H1 (cell line): Measurements from ENCODE around the gene STK11. TPM values are rescaled to one million over a fixed set of nuclear protein-coding genes. Genes with fewer than 3 reads are reported as not detected.

Experiments
- CTCF ChIA-PET: fragments of 300-600 bp; sonication (Branson Sonifier 250); formaldehyde crosslinking; loops from one replicate; lab custom pipeline; 2021; ENCODE audit not compliant: partially characterized antibody; lab: Charles Lee
- POLR2A ChIA-PET: fragments of 300-600 bp; sonication (Branson Sonifier 250); formaldehyde crosslinking; loops from one replicate; lab custom pipeline; 2021; ENCODE audit warnings: inconsistent platforms; ENCODE audit not compliant: partially characterized antibody; lab: Charles Lee
- DNase-seq, 2 experiments: peaks; one replicate each; pipeline versions ENCODE4 v3.0.0 to v3.0.0-alpha.2; 2010 to 2022; ENCODE audit warnings: low spot score in 2 of 2, low read depth in 1 of 2, mixed read lengths in 1 of 2
- FAIRE-seq: peaks from 2 replicates; lab custom pipeline; 2011; peaks lifted over from hg19 to GRCh38; lab: Jason Lieb, UNC
- H2AFZ ChIP-seq: 2 replicates; pipeline ENCODE4 v1.8.1; 2012; ENCODE audit warnings: low read length, inconsistent platforms
- H2AK5ac ChIP-seq: 2 replicates; pipeline ENCODE4 v1.6.1; 2013; ENCODE audit warnings: low read depth, low read length
- H2BK120ac ChIP-seq: replicated peaks from 2 replicates; pipeline ENCODE3; 2013; ENCODE audit warnings: low read depth, low read length, inconsistent platforms
- H2BK12ac ChIP-seq: 2 replicates; pipeline ENCODE4 v1.6.1; 2013; ENCODE audit warnings: low read depth, low read length
- H2BK15ac ChIP-seq: 2 replicates; pipeline ENCODE4 v1.6.1; 2013; ENCODE audit warnings: low read length
- H2BK20ac ChIP-seq: 2 replicates; pipeline ENCODE4 v1.6.1; 2013; ENCODE audit warnings: low read length
- H2BK5ac ChIP-seq: 2 replicates; pipeline ENCODE4 v1.6.1; 2013; ENCODE audit warnings: low read depth, low read length
- H3K14ac ChIP-seq: 2 replicates; pipeline ENCODE4 v1.6.1; 2013; ENCODE audit warnings: inconsistent platforms; ENCODE audit not compliant: insufficient read length
- H3K18ac ChIP-seq: 2 replicates; pipeline ENCODE4 v1.6.1; 2013; ENCODE audit warnings: low read length; ENCODE audit errors: extremely low read depth
- H3K23ac ChIP-seq: 2 replicates; pipeline ENCODE4 v1.6.1; 2013; ENCODE audit warnings: inconsistent platforms; ENCODE audit not compliant: insufficient read length
- H3K23me2 ChIP-seq: 2 replicates; pipeline ENCODE4 v1.6.1; 2013; ENCODE audit warnings: low read depth, low read length
- H3K27ac ChIP-seq: 2 replicates; pipeline ENCODE4 v1.6.1; 2011; ENCODE audit warnings: low read depth, low read length, inconsistent platforms
- H3K27me3 ChIP-seq, 4 experiments: replicated peaks in 1 of 4; 1 replicate in 1 of 4; 2 replicates in 3 of 4; pipeline versions ENCODE4 v1.6.1 to v1.8.1; 2011 to 2013; ENCODE audit warnings: low read length in 3 of 4, mild to moderate bottlenecking in 3 of 4, inconsistent platforms in 2 of 4, mixed read lengths in 2 of 4, moderate library complexity in 1 of 4; ENCODE audit not compliant: control insufficient read depth in 3 of 4, insufficient read depth in 3 of 4; ENCODE audit errors: extremely low read depth in 1 of 4
- H3K36me3 ChIP-seq, 4 experiments: 2 replicates each; pipeline versions ENCODE4 v1.6.1 to v1.8.1; 2011 to 2013; ENCODE audit warnings: mild to moderate bottlenecking in 4 of 4, low read length in 3 of 4, moderate library complexity in 2 of 4, control low read depth in 1 of 4, inconsistent platforms in 1 of 4; ENCODE audit not compliant: insufficient read depth in 4 of 4, control insufficient read depth in 2 of 4
- H3K4ac ChIP-seq: replicated peaks from 2 replicates; pipeline ENCODE3; 2013; ENCODE audit warnings: low read length, low read depth, mixed read lengths, inconsistent platforms; ENCODE audit not compliant: insufficient read length
- H3K4me1 ChIP-seq, 4 experiments: replicated peaks in 1 of 4; 1 replicate in 1 of 4; 2 replicates in 3 of 4; pipeline versions ENCODE4 v1.6.1 to v1.8.1; 2011 to 2013; ENCODE audit warnings: low read length in 3 of 4, inconsistent platforms in 2 of 4, mixed read lengths in 1 of 4; ENCODE audit not compliant: insufficient read depth in 4 of 4, control insufficient read depth in 3 of 4
- H3K4me2 ChIP-seq, 2 experiments: 2 replicates each; pipeline versions ENCODE4 v1.6.1 to v1.8.1; 2011 to 2013; ENCODE audit warnings: low read depth in 2 of 2, low read length in 2 of 2, control low read depth in 1 of 2, inconsistent platforms in 1 of 2, mild to moderate bottlenecking in 1 of 2; ENCODE audit not compliant: insufficient read depth in 1 of 2
- H3K4me3 ChIP-seq, 4 experiments: fragments of 200-600, 300-600 bp in 1 of 4; sonication (generic), shearing (Covaris generic), sonication (Bioruptor Twin) in 1 of 4; 2 replicates each; pipeline versions ENCODE4 v1.5.1 to v1.8.1; 2011 to 2016; ENCODE audit warnings: low read length in 4 of 4, low read depth in 3 of 4, control low read depth in 2 of 4, inconsistent platforms in 2 of 4, mild to moderate bottlenecking in 2 of 4, mixed read lengths in 1 of 4, moderate library complexity in 1 of 4; ENCODE audit not compliant: insufficient read depth in 2 of 4; ENCODE audit errors: extremely low read depth in 1 of 4
- H3K56ac ChIP-seq: replicated peaks from 2 replicates; pipeline ENCODE3; 2013; ENCODE audit warnings: low read depth, mild to moderate bottlenecking, mixed read lengths, low read length, inconsistent platforms; ENCODE audit not compliant: insufficient read length
- H3K79me1 ChIP-seq: 2 replicates; pipeline ENCODE4 v1.6.1; 2013; ENCODE audit warnings: low read depth, low read length, control low read depth
- H3K79me2 ChIP-seq, 2 experiments: 2 replicates each; pipeline versions ENCODE4 v1.6.1 to v1.8.1; 2012 to 2013; ENCODE audit warnings: low read length in 2 of 2, mild to moderate bottlenecking in 2 of 2, inconsistent platforms in 1 of 2; ENCODE audit not compliant: insufficient read depth in 2 of 2, control insufficient read depth in 1 of 2
- H3K9ac ChIP-seq, 4 experiments: replicated peaks in 1 of 4; 1 replicate in 1 of 4; 2 replicates in 3 of 4; pipeline versions ENCODE4 v1.6.1 to v1.8.1; 2011 to 2013; ENCODE audit warnings: low read depth in 3 of 4, low read length in 3 of 4, control low read depth in 2 of 4, mild to moderate bottlenecking in 2 of 4, moderate library complexity in 2 of 4, inconsistent platforms in 1 of 4; ENCODE audit errors: extremely low read depth in 1 of 4
- H3K9me3 ChIP-seq, 2 experiments: 2 replicates each; pipeline versions ENCODE4 v1.6.1 to v1.8.1; 2012 to 2013; ENCODE audit warnings: mild to moderate bottlenecking in 2 of 2, moderate library complexity in 2 of 2, control low read depth in 1 of 2, inconsistent platforms in 1 of 2, low read depth in 1 of 2, low read length in 1 of 2, mixed read lengths in 1 of 2; ENCODE audit not compliant: insufficient read depth in 2 of 2
- H4K20me1 ChIP-seq, 2 experiments: replicated peaks in 1 of 2; 2 replicates each; pipeline versions ENCODE3 to v1.8.1; 2011 to 2013; ENCODE audit warnings: inconsistent platforms in 2 of 2, low read length in 2 of 2, mild to moderate bottlenecking in 1 of 2; ENCODE audit not compliant: insufficient read depth in 2 of 2, control insufficient read depth in 1 of 2
- H4K5ac ChIP-seq: 2 replicates; pipeline ENCODE4 v1.6.1; 2013; ENCODE audit warnings: low read length, low read depth, mixed read lengths, inconsistent platforms; ENCODE audit not compliant: insufficient read length
- H4K8ac ChIP-seq: 2 replicates; pipeline ENCODE4 v1.8.0; 2013; ENCODE audit warnings: mild to moderate bottlenecking, moderate library complexity, low read length, inconsistent platforms; ENCODE audit not compliant: insufficient read depth; ENCODE audit errors: extremely low read depth
- H4K91ac ChIP-seq: replicated peaks from 2 replicates; pipeline ENCODE3; 2013; ENCODE audit warnings: low read length, mixed read lengths, inconsistent platforms; ENCODE audit not compliant: insufficient read length
- EP300 ChIP-seq, 2 experiments: IDR thresholded peaks; 1 replicate in 1 of 2; 2 replicates in 1 of 2; pipeline ENCODE4 v1.6.1; 2011 to 2012; ENCODE audit warnings: low read depth in 2 of 2, low read length in 2 of 2, mild to moderate bottlenecking in 2 of 2, borderline replicate concordance in 1 of 2, inconsistent platforms in 1 of 2, moderate library complexity in 1 of 2
- EZH2 ChIP-seq: fragments of 200-600 bp; sonication (generic); IDR thresholded peaks from 2 replicates; pipeline ENCODE4 v1.7.1; 2012; ENCODE audit warnings: low read depth, mild to moderate bottlenecking, moderate library complexity, low read length, inconsistent platforms; ENCODE audit not compliant: severe bottlenecking
- POLR2A ChIP-seq, 2 experiments: IDR thresholded peaks; 1 replicate in 1 of 2; 2 replicates in 1 of 2; pipeline ENCODE4 v1.6.1; 2011; ENCODE audit warnings: low read depth in 2 of 2, low read length in 2 of 2, mild to moderate bottlenecking in 2 of 2; ENCODE audit errors: control extremely low read depth in 1 of 2
- WGBS, 2 experiments: shearing (Covaris generic) in 1 of 2; methylation state at CpG; one replicate each; pipeline versions ENCODE4 v1.1.6 to v1.1.7; 2013 to 2015; ENCODE audit warnings: low lambda C conversion rate in 2 of 2, mixed read lengths in 2 of 2, inconsistent platforms in 1 of 2, low coverage in 1 of 2, missing lambda C conversion rate in 1 of 2; ENCODE audit not compliant: insufficient replicate concordance in 2 of 2, insufficient coverage in 1 of 2, insufficient read length in 1 of 2; ENCODE audit errors: extremely low coverage in 1 of 2, missing lambda C conversion rate in 1 of 2; 5-methylcytosine and 5-hydroxymethylcytosine counted together
- polyA plus RNA-seq, 7 experiments: library from polyadenylated mRNA; depleted of rRNA in 3 of 7; stranded (reverse) in 5 of 7; unstranded in 2 of 7; fragments of >200 nt in 5 of 7; fragments of 200-250 nt in 2 of 7; gene quantifications; 1 replicate in 5 of 7; 2 replicates in 1 of 7; 4 replicates in 1 of 7; pipeline versions ENCODE4 v1.2.1 to v1.2.3, GENCODE V29; 2011 to 2013; ENCODE audit warnings: missing spikeins in 2 of 7, mixed read lengths in 2 of 7
- total RNA-seq: library from RNA; stranded (reverse); fragmentation: NEBNext Ultra II Directional; extraction: Animal tissue kit (Norgen Biotek cat#: 25700); gene quantifications from 2 replicates; pipeline ENCODE4 v1.2.1, GENCODE V29; 2021

The STK11 gene
- total and polyA plus RNA-seq, 2 of the 8 experiments (the other 6 are each of a cell fraction or from before 2014, with no cell fraction given): 45.3 to 70.7 TPM

DNA sequence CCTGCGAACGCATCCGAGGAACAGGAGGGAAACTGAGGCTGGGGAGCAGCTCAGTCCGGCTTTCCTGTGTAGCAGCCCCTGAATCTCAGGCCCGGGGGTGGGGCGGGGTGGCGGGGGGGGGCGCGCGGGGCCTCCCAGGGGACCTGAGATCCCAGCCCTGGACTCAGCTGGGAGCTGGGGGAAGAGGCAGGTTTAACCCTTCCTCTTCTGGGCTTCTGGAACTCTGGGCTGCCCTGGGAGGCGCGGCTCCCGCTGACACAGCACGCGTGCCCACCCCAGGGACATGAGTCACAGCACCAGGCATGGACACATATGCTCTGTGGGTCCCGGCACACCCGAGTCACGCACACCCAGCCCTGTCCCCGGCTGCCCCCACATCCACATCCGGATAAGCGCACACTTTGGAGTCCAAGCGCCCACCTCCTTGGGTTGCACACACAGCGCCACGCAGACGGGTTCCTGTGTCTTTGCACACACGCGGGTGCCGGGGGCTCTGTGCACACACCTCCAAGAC is 60.1 kb downstream of the STK11 start:
- Histone ChIP-seq H3K4me2 (peak overlapping the region; percentile 82 to 83), H3K56ac (peak overlapping the region; percentile 69), H4K8ac (no peak overlapping the region; the same call in 1 of the 2 replicates), H3K14ac (no peak overlapping the region), H3K4me3 (peak overlapping the region; percentile 38 to 61 (median 48)), H3K18ac (peak overlapping the region; percentile 93), H2AFZ (no peak overlapping the region), H4K5ac (peak overlapping the region; percentile 89), H2BK120ac (peak overlapping the region; percentile 95), H3K4ac (peak overlapping the region; percentile 92), H2BK12ac (peak overlapping the region; percentile 99; the same call in 1 of the 2 replicates), H3K79me1 (no peaks in the 10 kb centered on the region; the same call in 1 of the 2 replicates), H3K79me2 (peaks cover 5 to 11% of the 10 kb centered on the region in 2 experiments), H3K27ac (no peak overlapping the region), H3K27me3 (peaks cover 0 to 10% (median 5%) of the 10 kb centered on the region in 4 experiments; a peak in 4 of 7 replicates), H3K23me2 (peaks cover 35% of the 10 kb centered on the region; the same call in 1 of the 2 replicates), H2BK5ac (peak overlapping the region; percentile 98), H2BK15ac (peak overlapping the region; percentile 100; the same call in 1 of the 2 replicates), H4K20me1 (peaks cover 2 to 10% of the 10 kb centered on the region in 2 experiments), H3K9me3 (no peaks in the 10 kb centered on the region), H4K91ac (peak overlapping the region; percentile 99), H3K36me3 (peaks cover 0 to 3% (median 2%) of the 10 kb centered on the region in 4 experiments; a peak in 1 of 8 replicates), H2BK20ac (peak overlapping the region; percentile 80; the same call in 1 of the 2 replicates), H2AK5ac (peak overlapping the region; percentile 87), H3K4me1 (peaks cover 4 to 63% (median 46%) of the 10 kb centered on the region in 4 experiments), H3K23ac (no peak overlapping the region), H3K9ac (peak overlapping the region in 2 of 4 experiments; percentile 25 to 38; a peak in 3 of 7 replicates)
- TF ChIP-seq EZH2: peak; percentile 42
- no peak for TF ChIP-seq EP300 (IDR thresholded peaks at IDR 0.05; ENCODE audit: borderline replicate concordance in 1 of 2, low read depth in 2 of 2, low read length in 2 of 2)
- TF ChIP-seq POLR2A (IDR thresholded peaks at IDR 0.05; ENCODE audit: control extremely low read depth in 1 of 2, low read depth in 2 of 2, low read length in 2 of 2): peak in 1 of 2 experiments; percentile 31; a peak in 1 of 3 replicates
- WGBS, 2 experiments: 11% methylated on average over 19 of the region's 28 CpGs; no CpG with 5 or more reads in 1 of the 2 experiments
- POLR2A ChIA-PET: interaction anchor here (1.1 to 19.4 kb wide), 11 partner anchors 10 to 258 kb away, joined by 3 to 456 read pairs (median 4); partner anchors contain the start of genes ARHGAP45, ATP5F1D, CBARP and FAM174C
- FAIRE-seq (no peak), DNase-seq (no peak)
- CTCF ChIA-PET: interaction anchor here (0.6 to 15.9 kb wide), 13 partner anchors 10 to 239 kb away, joined by 3 to 212 read pairs (median 4); partner anchors contain the start of genes ATP5F1D and CNN2
